Gastroesophageal sphincter (tissue), 4 donors: Measurements from ENCODE around the gene COL4A2. TPM values are rescaled to one million over a fixed set of nuclear protein-coding genes. Genes with fewer than 3 reads are reported as not detected.

Experiments
- ATAC-seq: fragments of 150-250 bp; one replicate; pipeline ENCODE4 v1.9.1; 2016; ENCODE audit warnings: mild to moderate bottlenecking, moderate library complexity
- H3K27ac ChIP-seq, 4 donors: fragments of 200-600 bp; sonication (generic) in 3 of 4; 1 replicate in 3 of 4; 2 replicates in 1 of 4; pipeline ENCODE4 v1.5.1; 2016 to 2019
- H3K27me3 ChIP-seq: fragments of 200-600 bp; sonication (generic); one replicate; pipeline ENCODE4 v1.5.1; 2019
- H3K36me3 ChIP-seq, 2 donors: fragments of 200-600 bp; sonication (generic); one replicate each; pipeline ENCODE4 v1.5.1; 2019; ENCODE audit warnings: control low read depth in 1 of 2
- H3K4me1 ChIP-seq, 3 donors: fragments of 200-600 bp; sonication (generic); 1 replicate in 2 of 3; 2 replicates in 1 of 3; pipeline ENCODE4 v1.5.1; 2016 to 2019; ENCODE audit warnings: control low read depth in 2 of 3
- H3K4me3 ChIP-seq, 2 donors: fragments of 200-600 bp; sonication (generic); one replicate each; pipeline ENCODE4 v1.5.1; 2019; ENCODE audit warnings: mild to moderate bottlenecking in 1 of 2, moderate library complexity in 1 of 2
- H3K9me3 ChIP-seq, 3 donors: fragments of 200-600 bp; sonication (generic); one replicate each; pipeline ENCODE4 v1.5.1; 2017 to 2019; ENCODE audit warnings: control low read depth in 2 of 3
- CTCF ChIP-seq, 4 experiments: fragments of 200-600 bp in 2 of 4; fragments of 450-650 bp in 2 of 4; sonication (generic) in 1 of 4; IDR thresholded peaks; one replicate each; pipeline ENCODE4 v1.5.1; 2017 to 2019; ENCODE audit warnings: antibody characterized with exemption in 4 of 4, mild to moderate bottlenecking in 2 of 4, moderate library complexity in 2 of 4
- EP300 ChIP-seq: sonication (generic); formaldehyde crosslinking; IDR thresholded peaks from one replicate; pipeline ENCODE4 v1.6.1; 2017; ENCODE audit warnings: antibody characterized with exemption, mild to moderate bottlenecking
- POLR2A ChIP-seq, 2 donors: fragments of 450-650 bp; IDR thresholded peaks; one replicate each; pipeline ENCODE4 v1.6.1; 2017; ENCODE audit warnings: antibody characterized with exemption in 2 of 2, mild to moderate bottlenecking in 2 of 2, moderate library complexity in 1 of 2
- POLR2AphosphoS5 ChIP-seq: sonication (generic); formaldehyde crosslinking; IDR thresholded peaks from one replicate; pipeline ENCODE4 v1.6.1; 2017; ENCODE audit warnings: antibody characterized with exemption
- WGBS, 2 donors: methylation state at CpG; one replicate each; pipeline ENCODE4 v1.1.5; 2018; ENCODE audit warnings: low coverage in 1 of 2; 5-methylcytosine and 5-hydroxymethylcytosine counted together
- total RNA-seq, 4 donors: library from RNA; depleted of rRNA; stranded (reverse); fragments of >200 nt; gene quantifications; one replicate each; pipeline ENCODE4 v1.1.0, GENCODE V29; 2016

The COL4A2 gene
- total RNA-seq, 4 donors from 2014 or later: 478 to 945 (median 543) TPM

GRCh38 chr13:110440946-110441731, 134.1 kb downstream of the COL4A2 start:
- Histone ChIP-seq H3K36me3 (peaks cover 0 to 80% of the 10 kb centered on the region in 2 donors), H3K4me3 (no peak overlapping the region), H3K27me3 (no peaks in the 10 kb centered on the region), H3K4me1 (peaks cover 0 to 27% (median 6%) of the 10 kb centered on the region in 3 donors), H3K27ac (peak overlapping the region in 3 of 4 donors; percentile 3 to 80 (median 50)), H3K9me3 (no peaks in the 10 kb centered on the region)
- WGBS, 2 donors: 82 to 90% methylated on average over 5 to 12 of the region's 17 CpGs
- TF ChIP-seq EP300 (no peak), POLR2AphosphoS5 (no peak), POLR2A (IDR thresholded peaks at IDR 0.05) (no peak), CTCF (IDR thresholded peaks at IDR 0.05) (no peak)
- no peak for ATAC-seq

DNA sequence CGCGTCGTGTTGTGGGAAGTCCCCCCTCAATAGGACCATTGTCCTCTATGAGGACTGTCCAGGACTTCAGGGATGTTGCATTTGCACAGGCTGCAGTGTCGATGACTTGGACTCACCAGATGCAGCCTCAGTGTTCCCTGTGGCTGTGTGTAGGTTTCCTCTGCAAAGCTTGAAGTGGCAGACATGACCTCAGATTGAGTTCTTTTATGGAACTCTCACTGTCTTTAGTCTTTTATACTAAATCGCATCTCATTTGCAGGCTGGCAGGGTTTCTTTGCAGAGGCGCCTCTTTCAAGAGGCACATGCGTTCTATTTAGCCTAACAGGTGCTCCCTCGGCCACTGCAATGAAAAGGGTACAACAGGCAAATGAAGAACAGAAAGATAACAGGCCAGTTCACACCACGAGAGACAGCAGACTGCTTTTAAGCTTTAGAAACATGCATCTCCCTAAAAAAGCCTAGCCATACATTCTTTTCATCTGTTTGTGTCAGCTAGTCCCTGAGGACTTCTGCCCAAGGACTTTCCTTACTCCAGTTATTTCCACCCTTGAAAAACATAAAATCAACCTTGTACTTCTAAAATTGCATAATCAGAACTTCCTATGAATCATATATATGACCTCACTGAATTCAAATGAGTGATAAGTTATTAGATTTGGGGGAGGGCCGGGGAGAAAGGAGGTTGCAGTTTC, 136.0 kb downstream of the COL4A2 start:
- ATAC-seq: peak; percentile 8
- peak overlapping the region; percentile 63 to 80 (median 75) for H3K27ac ChIP-seq
- H3K36me3 ChIP-seq: peaks cover 0 to 80% of the 10 kb centered on the region in 2 donors

GRCh38 chr13:110443622-110444225, 136.6 kb downstream of the COL4A2 start:
- no peak overlapping the region for H3K4me3 ChIP-seq
- peaks cover 0 to 41% (median 13%) of the 10 kb centered on the region in 3 donors for H3K4me1 ChIP-seq
- no peaks in the 10 kb centered on the region for H3K27me3 ChIP-seq
- no peaks in the 10 kb centered on the region for H3K9me3 ChIP-seq
- peak; percentile 11 for ATAC-seq
- peaks cover 0 to 80% of the 10 kb centered on the region in 2 donors for H3K36me3 ChIP-seq
- no peak for TF ChIP-seq CTCF (IDR thresholded peaks at IDR 0.05)
- TF ChIP-seq POLR2A (IDR thresholded peaks at IDR 0.05): no peak
- TF ChIP-seq EP300: no peak
- no peak for TF ChIP-seq POLR2AphosphoS5
- H3K27ac ChIP-seq: peak overlapping the region; percentile 63 to 80 (median 75)
- WGBS, 2 donors: 23 to 80% methylated on average over 1 to 4 of the region's 12 CpGs

More for the DNA sequence above, 136.0 kb downstream of the COL4A2 start:
- no peak for TF ChIP-seq CTCF (IDR thresholded peaks at IDR 0.05)
- no peak for TF ChIP-seq POLR2A (IDR thresholded peaks at IDR 0.05)
- TF ChIP-seq EP300: no peak
- TF ChIP-seq POLR2AphosphoS5: peak; percentile 7
- Histone ChIP-seq H3K9me3 (no peaks in the 10 kb centered on the region), H3K27me3 (no peaks in the 10 kb centered on the region), H3K4me3 (no peak overlapping the region), H3K4me1 (peaks cover 0 to 35% (median 11%) of the 10 kb centered on the region in 3 donors)
- WGBS, 2 donors: 45 to 59% methylated on average over 5 to 10 of the region's 10 CpGs

DNA sequence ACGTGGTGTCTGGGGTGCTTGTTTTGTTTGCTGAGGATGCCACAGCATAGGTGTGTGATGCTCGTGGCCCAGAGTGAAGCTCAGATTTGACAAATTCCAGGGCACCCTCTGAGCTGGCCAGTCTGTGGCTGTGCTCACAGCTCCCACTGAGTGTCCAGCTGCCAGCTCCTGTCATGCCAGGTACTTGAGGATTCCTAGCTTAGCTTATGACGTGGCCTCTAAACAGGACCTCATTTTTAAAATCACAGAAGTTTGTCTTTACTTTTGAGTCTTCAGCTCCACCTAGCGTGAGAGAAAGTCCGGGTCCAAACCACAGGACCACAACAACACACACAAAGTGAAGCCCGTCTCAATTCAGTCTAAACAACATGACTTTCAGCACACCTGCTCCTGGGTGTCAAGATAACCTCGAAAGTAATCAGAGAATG, 137.2 kb downstream of the COL4A2 start:
- Histone ChIP-seq H3K36me3 (peaks cover 0 to 80% of the 10 kb centered on the region in 2 donors), H3K27ac (peak overlapping the region; percentile 63 to 80 (median 75))

More for the DNA sequence above, 137.2 kb downstream of the COL4A2 start:
- peaks cover 0 to 46% (median 13%) of the 10 kb centered on the region in 3 donors for H3K4me1 ChIP-seq
- H3K27me3 ChIP-seq: no peaks in the 10 kb centered on the region
- H3K9me3 ChIP-seq: no peaks in the 10 kb centered on the region
- no peak for TF ChIP-seq EP300
- TF ChIP-seq POLR2AphosphoS5: peak; percentile 37
- TF ChIP-seq POLR2A (IDR thresholded peaks at IDR 0.05): no peak
- peak in 3 of 4 experiments; percentile 50 to 61 (median 61) for TF ChIP-seq CTCF (IDR thresholded peaks at IDR 0.05)
- peak; percentile 68 for ATAC-seq
- H3K4me3 ChIP-seq: no peak overlapping the region
- WGBS, 2 donors: 20 to 40% methylated on average over 1 to 5 of the region's 7 CpGs
